MCF 10A (cell line): ENCODE data around the gene BBS5. TPM values are rescaled to one million over a fixed set of nuclear protein-coding genes. Genes with fewer than 3 reads are reported as not detected.
A peak's percentile ranks its signal among the peaks of the same experiment; 100 is the strongest.
"Not testable (repeated sequence)": the region's sequence is repeated elsewhere in the genome, so short reads cannot be mapped to it uniquely, and the experiment has no call there.

Source experiments
- BruUV-seq: library from RNA; stranded (reverse); fragments of 400-500 nt; replicated peaks from 2 replicates; lab custom pipeline; 2021; lab: Mats Ljungman, UMichigan
- CTCF ChIA-PET: fragments of 300-600 bp; sonication (Branson Sonifier 250); formaldehyde crosslinking; extraction: SDS; loops from one replicate; lab custom pipeline; 2021; ENCODE audit warnings: antibody characterized with exemption, inconsistent platforms; lab: Yijun Ruan, JAX
- POLR2A ChIA-PET: fragments of 300-600, 350-650 bp; sonication (Branson Sonifier 250); formaldehyde crosslinking; extraction: SDS; loops from one replicate; lab custom pipeline; 2020; ENCODE audit warnings: antibody characterized with exemption, inconsistent platforms; lab: Yijun Ruan, JAX
- DNase-seq: peaks from one replicate; pipeline ENCODE4 v3.0.0-alpha.2; 2018; ENCODE audit not compliant: unreplicated experiment
- H3K27ac Mint-ChIP-seq: one replicate; pipeline ENCODE4 v1.8.0; 2022; ENCODE audit warnings: mild to moderate bottlenecking, low read depth, mixed read lengths; ENCODE audit not compliant: unreplicated experiment
- H3K27me3 Mint-ChIP-seq: one replicate; pipeline ENCODE4 v1.8.0; 2022; ENCODE audit warnings: mixed read lengths; ENCODE audit not compliant: insufficient read depth, unreplicated experiment
- H3K36me3 Mint-ChIP-seq: one replicate; pipeline ENCODE4 v1.8.0; 2022; ENCODE audit warnings: mild to moderate bottlenecking, moderate library complexity, mixed read lengths; ENCODE audit not compliant: insufficient read depth, unreplicated experiment
- H3K4me1 Mint-ChIP-seq: one replicate; pipeline ENCODE4 v1.8.0; 2022; ENCODE audit warnings: mixed read lengths; ENCODE audit not compliant: insufficient read depth, unreplicated experiment
- H3K4me3 Mint-ChIP-seq: one replicate; pipeline ENCODE4 v1.8.0; 2022; ENCODE audit warnings: mild to moderate bottlenecking, moderate library complexity, mixed read lengths; ENCODE audit not compliant: unreplicated experiment
- H3K9me3 Mint-ChIP-seq: one replicate; pipeline ENCODE4 v1.8.0; 2022; ENCODE audit warnings: mixed read lengths; ENCODE audit not compliant: unreplicated experiment
- CTCF ChIP-seq: fragments of 200-600 bp; IDR thresholded peaks from one replicate; pipeline ENCODE4 v1.8.0; 2022; ENCODE audit warnings: antibody characterized with exemption, mild to moderate bottlenecking; ENCODE audit not compliant: unreplicated experiment
- intact Hi-C: fragments of 100-400 bp; cut with micrococcal nuclease; formaldehyde crosslinking; loops from 2 replicates; pipeline ENCODE4 v1.14.1; 2022
- total RNA-seq: library from RNA; stranded (reverse); gene quantifications from 2 replicates; pipeline ENCODE4 v1.2.3, GENCODE V29; 2022

The BBS5 gene
- total RNA-seq, 1 experiment from 2014 or later: 9.0 TPM

DNA sequence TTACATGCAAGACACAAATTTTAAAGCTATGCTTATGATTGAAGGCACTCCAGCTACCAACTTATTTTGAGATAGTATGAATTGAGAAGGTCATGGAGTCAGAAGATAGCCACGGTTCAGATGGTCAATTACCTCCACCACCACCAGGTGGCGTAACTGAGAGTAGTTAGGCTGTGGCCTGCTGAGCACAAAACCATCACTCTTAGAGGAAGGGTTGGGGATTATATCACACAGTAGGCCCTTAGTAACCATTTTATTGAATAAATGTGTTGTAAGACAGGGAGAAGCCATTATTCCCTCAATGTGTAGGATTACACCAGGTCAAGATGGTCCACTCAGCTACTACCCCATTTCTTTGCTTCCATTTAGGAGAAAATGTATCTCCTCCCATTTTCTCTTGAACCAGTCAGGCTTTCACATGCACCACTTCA, 49.0 kb downstream of the BBS5 start:
- DNase-seq: peak; percentile 70
- CTCF ChIA-PET: interaction anchor here (0.6 to 2.4 kb wide), 16 partner anchors 9 to 466 kb away, joined by 3 to 6 read pairs (median 3); no protein-coding TSS in a partner anchor
- H3K4me3 Mint-ChIP-seq: no peak overlapping the region
- H3K4me1 Mint-ChIP-seq: no peaks in the 10 kb centered on the region
- H3K9me3 Mint-ChIP-seq: no peaks in the 10 kb centered on the region
- intact Hi-C loops: loop anchor here (1.0 to 5.0 kb wide), 2 partner anchors 349 to 399 kb away; no protein-coding TSS in a partner anchor
- POLR2A ChIA-PET: no interaction called here
- H3K27me3 Mint-ChIP-seq: no peaks in the 10 kb centered on the region
- peaks cover 52% of the 10 kb centered on the region for H3K36me3 Mint-ChIP-seq
- peak; percentile 72 for TF ChIP-seq CTCF
- BruUV-seq: no TSS peak
- H3K27ac Mint-ChIP-seq: no peak overlapping the region

GRCh38 chr2:169539460-169539859, 60.2 kb downstream of the BBS5 start:
- H3K4me1 Mint-ChIP-seq, BruUV-seq, H3K9me3 Mint-ChIP-seq, H3K4me3 Mint-ChIP-seq, H3K27ac Mint-ChIP-seq, intact Hi-C loops, DNase-seq, H3K27me3 Mint-ChIP-seq: not testable (repeated sequence)
- CTCF ChIA-PET: interaction anchor here (0.8 to 1.4 kb wide), 2 partner anchors 88 to 517 kb away, joined by 3 read pairs; no protein-coding TSS in a partner anchor
- POLR2A ChIA-PET: interaction anchor here (0.6 kb wide), 1 partner anchor 1205 kb away, joined by 4 read pairs; no protein-coding TSS in a partner anchor
- peaks cover 41% of the 10 kb centered on the region for H3K36me3 Mint-ChIP-seq

DNA sequence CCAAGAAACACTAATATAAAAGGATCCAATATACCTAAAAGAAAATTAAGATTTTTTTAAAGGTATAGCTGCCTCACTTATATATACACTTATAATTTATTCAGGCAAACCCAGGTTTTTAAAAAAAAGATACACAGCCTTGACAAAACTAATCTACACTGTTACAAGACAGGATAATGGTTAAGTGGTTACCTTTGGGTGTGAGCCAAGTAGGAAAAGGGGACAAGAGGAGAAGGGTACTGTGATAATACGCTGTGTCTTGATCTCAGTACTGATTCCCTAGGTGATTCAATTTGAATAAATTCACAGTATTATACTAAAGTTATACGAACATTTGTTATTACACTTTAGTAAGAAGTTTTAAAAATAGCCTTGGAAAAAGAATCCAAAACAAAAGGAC, 60.9 kb downstream of the BBS5 start:
- TF ChIP-seq CTCF: no peak
- CTCF ChIA-PET: interaction anchor here (0.8 to 1.4 kb wide), 2 partner anchors 89 to 518 kb away, joined by 3 read pairs; no protein-coding TSS in a partner anchor

DNA sequence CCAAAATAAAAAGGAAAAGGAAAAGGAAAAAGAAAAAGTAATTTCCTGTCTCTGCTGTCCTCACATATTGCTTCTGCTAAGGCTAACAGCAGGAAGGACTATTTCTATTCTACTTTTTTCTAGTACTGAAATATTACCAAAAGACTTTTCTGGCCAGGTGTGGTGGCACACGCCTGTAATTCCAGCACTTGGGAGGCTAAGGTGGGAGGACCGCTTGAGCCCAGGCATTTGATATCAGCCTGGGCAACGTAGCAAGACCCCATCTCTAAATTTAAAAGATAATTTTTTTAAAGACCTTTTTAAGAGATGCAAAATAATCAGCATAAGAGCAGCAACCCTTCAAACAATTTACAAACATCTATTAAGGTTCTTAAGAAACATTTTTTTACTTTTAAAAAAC, 63.1 kb downstream of the BBS5 start:
- ChIA-PET POLR2A (no interaction called here), CTCF (no interaction called here)
- DNase-seq: no peak
- no peak overlapping the region for H3K27ac Mint-ChIP-seq
- BruUV-seq: no TSS peak
- H3K36me3 Mint-ChIP-seq: peaks cover 37% of the 10 kb centered on the region
- H3K4me3 Mint-ChIP-seq: no peak overlapping the region
- H3K4me1 Mint-ChIP-seq: no peaks in the 10 kb centered on the region
- H3K27me3 Mint-ChIP-seq: no peaks in the 10 kb centered on the region
- TF ChIP-seq CTCF: no peak
- H3K9me3 Mint-ChIP-seq: no peaks in the 10 kb centered on the region
- intact Hi-C loops: no loop called here

More for the DNA sequence above, 60.9 kb downstream of the BBS5 start:
- no peaks in the 10 kb centered on the region for H3K9me3 Mint-ChIP-seq
- H3K36me3 Mint-ChIP-seq: peaks cover 37% of the 10 kb centered on the region
- intact Hi-C loops: no loop called here
- H3K4me3 Mint-ChIP-seq: no peak overlapping the region
- H3K27me3 Mint-ChIP-seq: no peaks in the 10 kb centered on the region
- no peak for DNase-seq
- H3K4me1 Mint-ChIP-seq: no peaks in the 10 kb centered on the region
- POLR2A ChIA-PET: no interaction called here
- H3K27ac Mint-ChIP-seq: no peak overlapping the region
- BruUV-seq: no TSS peak
